Activated CD8-positive, alpha-beta memory T cell treated with anti-CD3 and anti-CD28 coated beads, Interleukin-2, amount 50 U/mL, for 4 hours (primary cell): ENCODE data around the gene MAGEB16.

Experiments
- DNase-seq: peaks from one replicate; pipeline ENCODE4 v3.0.0-alpha.2; 2020

MAGEB16 gene

GRCh38 chrX:35798042-35798441 lies at the start of gene MAGEB16:
Gene MAGEB16 (plus strand): TSS chrX:35798342. CDS start chrX:35802197, 3,855 bp downstream.
- no peak for DNase-seq

- no peak for DNase-seq
Measured at GRCh38 chrX:35773958-35774564, 24.1 kb upstream of the MAGEB16 start.

- DNase-seq: no peak
Measured at GRCh38 chrX:35785075-35785474, 13.1 kb upstream of the MAGEB16 start.

GRCh38 chrX:35786271-35786670 lies 11.9 kb upstream of the MAGEB16 start:
- DNase-seq: no peak

- no peak for DNase-seq
Measured at GRCh38 chrX:35787867-35788266, 10.3 kb upstream of the MAGEB16 start.

- DNase-seq: no peak
Measured at GRCh38 chrX:35800474-35800873, 2.3 kb downstream of the MAGEB16 start.

- DNase-seq: no peak
Measured at GRCh38 chrX:35809781-35810180, 11.6 kb downstream of the MAGEB16 start.

- no peak for DNase-seq
Measured at GRCh38 chrX:35819241-35819640, 21.1 kb downstream of the MAGEB16 start.

- DNase-seq: no peak
Measured at GRCh38 chrX:35826503-35826902, 28.4 kb downstream of the MAGEB16 start.

- DNase-seq: no peak
Measured at GRCh38 chrX:35829501-35829900, 31.4 kb downstream of the MAGEB16 start.

- DNase-seq: no peak
Measured at GRCh38 chrX:35841872-35842271, 43.7 kb downstream of the MAGEB16 start.

- DNase-seq: no peak
Measured at GRCh38 chrX:35842674-35843073, 44.5 kb downstream of the MAGEB16 start.

GRCh38 chrX:35847736-35848135 lies 49.6 kb downstream of the MAGEB16 start:
- no peak for DNase-seq
